ENCODE results near the gene AXIN1.
A peak's percentile ranks its signal among the peaks of the same experiment; 100 is the strongest.
"Not testable (repeated sequence)": the region's sequence is repeated elsewhere in the genome, so short reads cannot be mapped to it uniquely, and the experiment has no call there.

AXIN1 gene

DNA sequence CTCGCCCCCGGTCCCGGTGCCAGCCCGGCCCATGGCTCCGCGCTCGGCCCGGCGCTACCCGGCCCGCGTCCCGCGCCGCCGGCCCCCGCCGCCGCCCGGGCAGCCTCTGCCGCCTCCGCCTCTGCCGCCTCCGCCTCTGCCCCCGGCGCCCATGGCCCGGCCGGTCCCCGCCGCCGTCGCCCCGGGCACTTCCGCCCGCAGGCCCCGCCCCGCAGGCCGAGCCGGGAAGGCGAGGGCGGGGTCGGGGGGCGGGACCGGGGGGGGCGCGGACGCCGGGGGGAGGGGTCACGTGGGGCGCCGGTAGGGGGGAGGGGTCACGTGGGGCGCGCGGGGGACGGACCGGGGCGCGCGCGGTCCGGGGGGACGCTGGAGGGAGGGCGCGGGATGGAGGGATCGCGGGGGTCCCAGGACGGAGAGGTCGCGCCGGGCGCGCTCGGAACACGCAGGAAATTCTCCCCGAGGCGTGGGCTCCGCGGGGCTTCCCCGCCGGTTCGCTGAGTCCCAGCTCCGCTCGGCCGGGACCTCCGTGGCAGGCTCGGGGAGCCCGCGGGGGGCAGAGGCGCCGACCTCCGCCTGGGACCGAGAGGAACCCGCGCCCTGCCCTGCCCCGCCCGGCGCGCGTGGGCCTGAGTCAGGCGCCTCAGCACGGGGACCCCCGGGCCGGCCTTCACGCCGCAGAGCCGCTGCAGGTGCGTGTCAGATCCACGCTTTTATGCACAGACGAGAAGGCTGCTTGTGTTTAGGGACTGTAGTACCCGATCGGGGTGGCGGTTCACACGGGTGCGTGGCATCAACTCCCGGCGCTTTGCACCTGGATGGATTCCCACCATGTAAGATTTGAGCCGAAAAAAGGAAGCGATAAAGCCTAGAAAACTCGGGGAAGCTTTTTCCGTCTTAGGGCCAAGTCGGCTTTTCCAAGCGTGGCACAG is 29.5 kb upstream of the AXIN1 start, which contains the start of gene PGAP6:
PGAP6 (minus strand) TSS at position 190 of the 929 bp plus-strand sequence; CDS start at position 33, 157 bp downstream.
- peak; percentile 77 for DNase-seq

GRCh38 chr16:381012-381788 is 28.7 kb upstream of the AXIN1 start:
- peak; percentile 47 for DNase-seq

- no peak for DNase-seq
Observed at GRCh38 chr16:380762-381011, 28.2 kb upstream of the AXIN1 start.

- DNase-seq, result no peak
Observed at GRCh38 chr16:379961-380761, 27.6 kb upstream of the AXIN1 start.

DNA sequence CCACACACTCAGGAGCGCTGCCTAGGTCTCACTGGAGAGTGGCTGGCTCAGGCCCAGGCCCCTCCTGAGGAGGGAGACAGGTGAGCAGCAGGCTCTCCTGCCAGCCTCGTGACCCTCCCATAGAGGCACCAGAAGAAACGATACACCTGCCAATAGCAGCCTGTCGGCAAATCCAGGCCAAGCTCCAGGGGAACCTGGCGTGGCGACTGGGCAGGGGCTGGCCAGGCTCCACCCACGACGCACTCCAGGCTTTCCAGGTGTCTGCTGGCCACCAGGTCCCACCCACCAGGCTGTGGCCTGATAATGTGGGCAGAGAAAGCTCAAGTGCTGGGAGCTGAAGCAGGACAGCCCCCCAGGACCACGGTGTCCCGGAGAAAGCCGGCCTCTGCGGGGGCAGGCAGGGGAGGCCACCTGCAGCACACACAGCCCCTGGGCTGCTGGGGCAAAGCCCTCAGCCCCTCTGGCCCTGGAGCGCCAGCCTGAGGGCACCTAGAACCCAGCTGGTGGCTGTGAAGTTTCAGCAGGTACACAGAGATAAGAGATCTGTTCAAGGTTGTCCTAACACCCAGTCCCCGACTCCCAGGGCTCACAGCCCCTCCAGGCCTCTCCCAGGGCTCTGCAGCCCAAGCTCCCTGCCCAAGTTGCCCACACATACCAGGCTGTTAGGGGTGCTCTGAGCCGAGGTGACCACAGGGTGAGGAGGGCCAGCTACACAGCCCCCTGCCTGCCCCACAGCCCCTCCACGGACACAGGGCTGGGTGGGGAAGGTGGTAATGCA is 26.8 kb upstream of the AXIN1 start:
- peak; percentile 96 for DNase-seq

DNA sequence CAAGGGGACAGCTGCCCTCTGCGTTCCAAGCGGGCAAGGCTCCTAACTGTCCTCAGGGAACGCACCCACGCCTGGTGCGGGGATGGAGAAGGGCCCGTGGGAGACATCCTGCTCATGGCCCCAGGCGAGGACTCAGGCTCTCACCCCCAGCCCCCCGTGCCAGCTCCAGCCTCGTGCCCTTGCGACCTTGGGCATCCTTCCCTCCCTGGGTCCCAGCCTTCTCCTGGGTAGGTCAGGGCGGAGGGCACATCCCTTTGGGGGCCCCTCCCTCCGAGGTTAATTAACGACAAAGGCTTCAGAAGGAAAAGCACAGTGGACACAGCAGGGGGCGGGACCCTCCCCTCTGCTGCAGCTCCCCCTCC is 26.3 kb upstream of the AXIN1 start:
- no peak for DNase-seq

DNA sequence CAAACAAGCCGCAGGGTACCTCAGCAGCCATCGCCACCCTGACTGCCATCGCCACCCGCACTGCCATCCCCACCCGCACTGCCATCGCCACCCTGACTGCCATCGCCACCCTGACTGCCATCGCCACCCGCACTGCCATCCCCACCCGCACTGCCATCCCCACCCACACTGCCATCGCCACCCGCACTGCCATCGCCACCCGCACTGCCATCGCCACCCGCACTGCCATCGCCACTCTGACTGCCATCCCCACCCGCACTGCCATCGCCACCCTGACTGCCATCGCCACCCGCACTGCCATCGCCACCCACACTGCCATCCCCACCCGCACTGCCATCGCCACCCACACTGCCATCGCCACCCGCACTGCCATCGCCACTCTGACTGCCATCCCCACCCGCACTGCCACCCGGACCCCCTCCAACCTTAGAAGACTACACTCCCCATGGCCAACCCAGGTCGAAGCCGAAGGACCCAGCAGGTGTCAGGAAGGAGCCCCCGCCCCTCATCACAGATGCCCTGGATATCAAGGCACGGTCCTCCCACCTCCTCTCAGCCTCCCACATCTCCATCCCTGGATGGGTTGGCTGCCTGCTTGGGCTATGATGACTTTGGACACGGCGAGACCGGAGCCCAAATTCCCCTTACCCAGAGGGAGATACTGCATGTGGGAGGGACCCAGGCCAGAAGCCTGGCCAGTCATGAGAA is 25.7 kb upstream of the AXIN1 start:
- DNase-seq, result not testable (repeated sequence)

GRCh38 chr16:377419-377951 is 25.0 kb upstream of the AXIN1 start:
- no peak for DNase-seq

GRCh38 chr16:376817-377418 is 24.4 kb upstream of the AXIN1 start:
- DNase-seq, result no peak

DNA sequence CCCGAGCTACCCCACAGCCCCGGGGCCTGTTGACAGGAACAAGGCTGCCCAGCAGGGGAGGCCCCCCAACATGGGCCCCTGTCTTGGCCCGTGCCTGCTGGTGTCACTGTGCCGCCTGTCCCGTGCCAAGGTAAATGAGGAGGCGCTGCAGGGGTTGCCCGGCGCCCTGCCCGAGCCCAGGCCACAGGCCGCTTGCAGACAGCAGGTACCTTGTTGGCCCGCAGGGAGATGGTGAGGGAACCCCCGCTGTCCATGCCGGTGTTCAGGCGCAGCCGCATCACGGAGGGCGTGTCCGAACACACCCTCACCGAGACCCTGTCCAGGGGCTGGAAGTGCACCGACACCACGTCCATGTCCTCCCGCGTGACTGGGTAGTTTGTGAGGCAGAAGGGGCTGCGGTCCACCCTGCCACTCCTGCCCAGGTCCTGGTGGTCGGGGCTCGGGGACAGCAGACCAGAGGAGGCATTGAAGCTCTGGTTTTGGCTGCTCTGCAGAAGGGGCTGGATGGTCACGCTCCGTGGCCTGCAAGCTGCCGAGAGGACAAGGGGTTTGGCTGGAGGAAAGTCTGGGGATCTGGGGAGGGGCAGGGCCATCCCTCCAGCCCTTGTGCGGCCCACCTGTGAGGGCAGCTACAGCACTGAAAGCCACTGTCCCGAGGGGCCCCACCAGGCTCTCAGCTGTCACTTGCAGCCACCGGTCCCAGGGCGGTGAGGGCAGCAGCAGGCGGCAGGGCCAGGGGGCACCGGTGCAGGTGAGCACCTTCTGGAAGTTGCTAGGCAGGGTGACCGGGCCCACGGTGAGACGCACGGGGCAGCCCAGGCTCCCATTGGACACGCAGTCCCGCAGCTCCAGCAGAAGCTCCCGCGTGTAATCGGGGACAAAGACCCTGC is 23.6 kb upstream of the AXIN1 start:
- no peak for DNase-seq

- no peak for DNase-seq
Observed at GRCh38 chr16:375212-375611, 22.7 kb upstream of the AXIN1 start.

- no peak for DNase-seq
Observed at GRCh38 chr16:374616-374926, 22.0 kb upstream of the AXIN1 start.

GRCh38 chr16:373848-374615 is 21.5 kb upstream of the AXIN1 start:
- DNase-seq, result no peak

DNA sequence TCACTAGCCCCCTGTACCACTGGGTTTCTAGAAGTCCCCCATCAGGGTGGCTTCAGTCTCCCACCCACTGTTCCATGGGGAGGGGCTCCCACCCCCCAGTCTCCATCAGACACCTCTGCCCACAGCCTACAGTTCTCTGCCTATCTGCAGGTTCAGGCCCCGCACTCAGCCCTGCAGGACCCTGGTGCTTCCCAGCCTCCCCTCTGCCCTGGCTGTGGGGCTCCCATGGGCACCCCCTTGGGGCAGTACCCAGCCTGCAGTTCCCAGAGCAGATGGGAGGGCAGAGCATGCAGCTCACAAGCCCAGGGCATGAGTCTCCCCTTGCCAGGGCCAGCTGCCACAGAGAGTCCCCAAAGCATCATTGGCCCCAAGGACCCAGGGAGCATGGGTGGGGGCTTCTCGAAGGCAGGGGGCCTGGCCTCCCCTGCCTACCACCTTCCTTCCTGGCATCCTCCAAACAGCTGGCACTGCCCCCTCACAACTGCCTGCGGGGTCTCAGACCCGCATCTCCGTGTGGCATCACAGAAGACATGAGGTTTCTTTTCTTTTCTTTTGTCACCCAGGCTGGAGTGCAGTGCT is 20.6 kb upstream of the AXIN1 start:
- DNase-seq, result no peak

DNA sequence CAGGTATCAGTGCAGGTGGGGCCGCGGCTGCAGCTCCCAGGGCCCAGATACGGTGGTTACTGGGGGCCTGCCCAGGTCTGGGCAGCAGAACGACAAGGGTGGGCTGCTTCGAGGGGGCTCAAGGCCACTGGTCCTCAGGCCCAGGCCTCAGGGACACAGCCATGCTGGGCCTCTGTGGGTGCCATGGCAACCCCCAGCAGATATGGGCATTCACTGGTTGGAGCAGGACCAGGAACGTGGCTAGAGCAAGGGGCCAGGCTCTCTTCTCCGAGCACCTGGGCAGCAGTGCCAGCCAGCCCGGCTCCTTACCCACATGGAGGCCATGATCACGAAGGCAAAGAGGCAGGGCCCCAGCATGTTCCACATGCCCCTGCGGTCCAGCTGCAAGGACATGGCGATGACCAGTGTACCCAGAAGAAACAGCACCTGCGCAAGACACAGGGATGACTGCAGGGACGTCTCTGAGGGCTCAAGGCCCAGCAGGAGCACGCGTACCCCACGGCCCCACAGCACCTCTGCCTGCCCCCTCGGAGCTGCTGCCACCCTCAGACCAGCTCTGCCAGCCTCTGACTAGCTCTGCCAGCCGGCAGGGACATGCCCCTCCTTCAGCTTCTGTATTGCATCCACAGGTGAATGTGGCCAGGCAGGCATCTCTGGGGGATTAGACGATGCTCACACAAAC is 19.9 kb upstream of the AXIN1 start:
- no peak for DNase-seq

GRCh38 chr16:371515-372301 is 19.2 kb upstream of the AXIN1 start:
- DNase-seq, result no peak

- no peak for DNase-seq
Observed at GRCh38 chr16:370979-371514, 18.5 kb upstream of the AXIN1 start.
